ENCODE data around the gene C3orf70.
"Not testable (repeated sequence)": the region's sequence is repeated elsewhere in the genome, so short reads cannot be mapped to it uniquely, and the experiment has no call there.

DNA sequence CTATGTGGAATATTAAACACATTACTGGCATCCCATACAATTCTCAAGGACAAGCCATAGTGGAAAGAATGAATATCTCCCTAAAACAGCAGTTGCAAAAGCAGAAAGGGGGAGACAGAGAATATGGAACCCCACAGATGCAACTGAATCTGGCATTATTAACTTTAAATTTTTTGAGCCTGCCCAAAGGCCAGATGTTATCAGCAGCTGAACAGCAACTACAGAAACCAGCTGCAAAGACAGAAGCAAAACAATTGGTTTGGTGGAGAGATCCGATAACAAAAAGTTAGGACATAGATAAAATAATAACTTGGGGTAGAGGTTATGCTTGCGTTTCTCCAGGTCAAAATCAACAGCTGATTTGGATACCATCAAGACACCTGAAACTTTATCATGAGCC lies 43.8 kb downstream of the C3orf70 start:
- TF ChIP-seq, protein P1, sequence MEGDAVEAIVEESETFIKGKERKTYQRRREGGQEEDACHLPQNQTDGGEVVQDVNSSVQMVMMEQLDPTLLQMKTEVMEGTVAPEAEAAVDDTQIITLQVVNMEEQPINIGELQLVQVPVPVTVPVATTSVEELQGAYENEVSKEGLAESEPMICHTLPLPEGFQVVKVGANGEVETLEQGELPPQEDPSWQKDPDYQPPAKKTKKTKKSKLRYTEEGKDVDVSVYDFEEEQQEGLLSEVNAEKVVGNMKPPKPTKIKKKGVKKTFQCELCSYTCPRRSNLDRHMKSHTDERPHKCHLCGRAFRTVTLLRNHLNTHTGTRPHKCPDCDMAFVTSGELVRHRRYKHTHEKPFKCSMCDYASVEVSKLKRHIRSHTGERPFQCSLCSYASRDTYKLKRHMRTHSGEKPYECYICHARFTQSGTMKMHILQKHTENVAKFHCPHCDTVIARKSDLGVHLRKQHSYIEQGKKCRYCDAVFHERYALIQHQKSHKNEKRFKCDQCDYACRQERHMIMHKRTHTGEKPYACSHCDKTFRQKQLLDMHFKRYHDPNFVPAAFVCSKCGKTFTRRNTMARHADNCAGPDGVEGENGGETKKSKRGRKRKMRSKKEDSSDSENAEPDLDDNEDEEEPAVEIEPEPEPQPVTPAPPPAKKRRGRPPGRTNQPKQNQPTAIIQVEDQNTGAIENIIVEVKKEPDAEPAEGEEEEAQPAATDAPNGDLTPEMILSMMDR (IDR thresholded peaks at IDR 0.05; ENCODE audit: control extremely low read depth in 1 of 3, insufficient read depth in 1 of 3, low read depth in 1 of 3, low read length in 3 of 3) = not testable (repeated sequence)
- not testable (repeated sequence) for TF ChIP-seq CEBPB (IDR thresholded peaks at IDR 0.05; ENCODE audit: low read depth, low read length)
